ENCODE measurements around the gene OR4F17. TPM values are rescaled to one million over a fixed set of nuclear protein-coding genes. Genes with fewer than 3 reads are reported as not detected.
"Not testable (repeated sequence)": the region's sequence is repeated elsewhere in the genome, so short reads cannot be mapped to it uniquely, and the experiment has no call there.

OR4F17 gene, protein sequence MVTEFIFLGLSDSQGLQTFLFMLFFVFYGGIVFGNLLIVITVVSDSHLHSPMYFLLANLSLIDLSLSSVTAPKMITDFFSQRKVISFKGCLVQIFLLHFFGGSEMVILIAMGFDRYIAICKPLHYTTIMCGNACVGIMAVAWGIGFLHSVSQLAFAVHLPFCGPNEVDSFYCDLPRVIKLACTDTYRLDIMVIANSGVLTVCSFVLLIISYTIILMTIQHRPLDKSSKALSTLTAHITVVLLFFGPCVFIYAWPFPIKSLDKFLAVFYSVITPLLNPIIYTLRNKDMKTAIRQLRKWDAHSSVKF
- under 1 TPM in 1 of 4 donors, not detected in 3; 0.07 TPM for polyA plus RNA-seq
- long read RNA-seq, donor 1: 0 reads
- long read RNA-seq, donor 2: 0 reads
- long read RNA-seq, donor 3: 0 reads
- long read RNA-seq, donor 4: 0 reads
- long read RNA-seq, donor 5: 0 reads
- long read RNA-seq, donor 6: 0 reads
- long read RNA-seq, donor 7: 0 reads
- long read RNA-seq, donor 8: 0 reads
- long read RNA-seq, donor 9: 0 reads
- long read RNA-seq, donor 10: 0 reads

DNA sequence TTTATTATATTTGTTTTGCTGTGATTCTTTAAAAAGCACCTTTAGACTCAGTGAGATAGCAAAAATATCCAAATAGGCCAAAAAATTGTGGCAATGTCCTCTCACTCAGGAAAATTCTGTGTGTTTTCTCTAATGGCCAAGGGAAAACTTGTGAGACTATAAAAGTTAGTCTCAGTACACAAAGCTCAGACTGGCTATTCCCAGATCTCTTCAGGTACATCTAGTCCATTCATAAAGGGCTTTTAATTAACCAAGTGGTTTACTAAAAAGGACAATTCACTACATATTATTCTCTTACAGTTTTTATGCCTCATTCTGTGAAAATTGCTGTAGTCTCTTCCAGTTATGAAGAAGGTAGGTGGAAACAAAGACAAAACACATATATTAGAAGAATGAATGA lies at the start of gene OR4F17:
Gene OR4F17 (plus strand): TSS at position 301 of the 400 bp plus-strand sequence. CDS start 3,575 bp downstream, outside the sequence.
- not testable (repeated sequence) for H3K4me3 ChIP-seq (ENCODE audit: low read depth in 1 of 3, low read length in 3 of 3); H3K27me3 ChIP-seq (ENCODE audit: control insufficient read depth in 3 of 3, insufficient read depth in 3 of 3, low read length in 3 of 3); H3K27ac ChIP-seq (ENCODE audit: low read depth in 1 of 3, low read length in 2 of 3); H3K4me1 ChIP-seq (ENCODE audit: control insufficient read depth in 3 of 3, insufficient read depth in 2 of 3, low read depth in 1 of 3, low read length in 2 of 3); DNase-seq; H3K36me3 ChIP-seq (ENCODE audit: control insufficient read depth in 3 of 3, insufficient read depth in 2 of 3, low read depth in 1 of 3, low read length in 3 of 3); H3K9me3 ChIP-seq (ENCODE audit: control insufficient read depth in 2 of 2, insufficient read depth in 1 of 2, low read depth in 1 of 2, low read length in 1 of 2); FAIRE-seq

DNA sequence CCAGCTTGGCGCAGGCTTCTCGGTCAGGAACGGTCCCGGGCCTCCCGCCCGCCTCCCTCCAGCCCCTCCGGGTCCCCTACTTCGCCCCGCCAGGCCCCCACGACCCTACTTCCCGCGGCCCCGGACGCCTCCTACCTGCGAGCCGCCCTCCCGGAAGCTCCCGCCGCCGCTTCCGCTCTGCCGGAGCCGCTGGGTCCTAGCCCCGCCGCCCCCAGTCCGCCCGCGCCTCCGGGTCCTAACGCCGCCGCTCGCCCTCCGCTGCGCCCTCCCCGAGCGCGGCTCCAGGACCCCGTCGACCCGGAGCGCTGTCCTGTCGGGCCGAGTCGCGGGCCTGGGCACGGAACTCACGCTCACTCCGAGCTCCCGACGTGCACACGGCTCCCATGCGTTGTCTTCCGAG lies 36.1 kb upstream of the OR4F17 start:
- not testable (repeated sequence) for H3K4me1 ChIP-seq (ENCODE audit: control insufficient read depth in 3 of 3, insufficient read depth in 2 of 3, low read depth in 1 of 3, low read length in 2 of 3); H3K36me3 ChIP-seq (ENCODE audit: control insufficient read depth in 3 of 3, insufficient read depth in 2 of 3, low read depth in 1 of 3, low read length in 3 of 3); DNase-seq; H3K27me3 ChIP-seq (ENCODE audit: control insufficient read depth in 3 of 3, insufficient read depth in 3 of 3, low read length in 3 of 3); H3K4me3 ChIP-seq (ENCODE audit: low read depth in 1 of 3, low read length in 3 of 3); H3K27ac ChIP-seq (ENCODE audit: low read depth in 1 of 3, low read length in 2 of 3); H3K9me3 ChIP-seq (ENCODE audit: control insufficient read depth in 2 of 2, insufficient read depth in 1 of 2, low read depth in 1 of 2, low read length in 1 of 2); FAIRE-seq
- whole genome bisulfite sequencing, 3 donors: 1% methylated on average over 17 of the region's 54 CpGs; no CpG with 5 or more reads in 2 of the 3 donors

DNA sequence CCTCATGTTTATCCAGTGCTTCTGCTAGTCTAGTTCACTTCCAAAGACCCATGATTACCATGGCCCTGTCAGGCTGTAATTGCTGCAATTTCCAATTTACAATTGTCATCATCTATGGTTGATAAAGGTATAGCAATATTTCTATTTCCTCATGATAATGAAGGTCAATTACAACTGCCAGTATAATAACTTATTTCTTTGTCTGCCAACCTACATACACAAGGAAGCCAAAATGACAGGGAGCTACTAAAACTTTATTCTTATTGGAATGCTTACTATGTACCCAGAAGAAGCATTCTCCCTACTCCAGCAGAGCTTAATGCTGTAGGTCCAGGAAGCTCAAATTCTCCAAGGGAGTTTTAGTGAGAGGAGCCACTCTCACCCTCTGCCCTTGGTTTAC lies 24.0 kb upstream of the OR4F17 start:
- H3K4me1 ChIP-seq (ENCODE audit: control insufficient read depth in 3 of 3, insufficient read depth in 2 of 3, low read depth in 1 of 3, low read length in 2 of 3); H3K9me3 ChIP-seq (ENCODE audit: control insufficient read depth in 2 of 2, insufficient read depth in 1 of 2, low read depth in 1 of 2, low read length in 1 of 2); FAIRE-seq; H3K27me3 ChIP-seq (ENCODE audit: control insufficient read depth in 3 of 3, insufficient read depth in 3 of 3, low read length in 3 of 3); DNase-seq; H3K27ac ChIP-seq (ENCODE audit: low read depth in 1 of 3, low read length in 2 of 3); H3K36me3 ChIP-seq (ENCODE audit: control insufficient read depth in 3 of 3, insufficient read depth in 2 of 3, low read depth in 1 of 3, low read length in 3 of 3); H3K4me3 ChIP-seq (ENCODE audit: low read depth in 1 of 3, low read length in 3 of 3): not testable (repeated sequence)

DNA sequence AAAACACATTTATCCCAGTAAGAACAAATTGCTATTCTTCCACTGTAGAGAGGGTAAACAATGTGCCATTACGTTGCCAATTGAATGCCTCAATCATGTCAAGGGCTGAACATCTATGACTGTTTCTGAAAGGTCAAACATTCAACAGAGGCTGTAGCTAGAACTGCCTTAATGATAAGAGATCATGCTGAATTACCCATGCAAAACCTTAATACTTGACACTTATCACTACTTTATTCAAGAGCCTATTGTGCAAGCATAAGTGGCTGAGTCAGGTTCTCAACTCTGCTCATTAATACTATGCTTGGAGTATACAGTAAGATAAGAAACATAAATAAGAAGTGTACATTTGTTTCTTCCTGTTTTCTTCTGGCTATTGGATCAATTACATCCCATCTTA lies 23.3 kb upstream of the OR4F17 start:
- not testable (repeated sequence) for FAIRE-seq

DNA sequence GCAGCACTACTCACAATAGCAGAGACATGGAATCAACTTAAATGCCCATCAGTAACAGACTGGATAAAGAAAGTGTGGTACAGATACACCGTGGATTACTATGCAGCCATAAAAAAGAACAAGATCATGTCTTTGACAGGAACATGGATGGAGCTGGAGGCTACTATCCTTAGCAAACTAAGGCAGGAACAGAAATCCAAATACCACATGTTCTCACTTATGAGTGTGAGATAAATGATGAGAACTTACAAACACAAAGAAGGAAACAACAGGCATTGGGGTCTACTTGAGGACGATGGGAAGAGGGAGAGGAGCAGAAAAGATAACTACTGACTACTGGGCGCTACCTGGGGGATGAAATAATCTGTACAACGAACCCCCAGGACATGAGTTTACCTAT lies 16.2 kb upstream of the OR4F17 start:
- H3K9me3 ChIP-seq (ENCODE audit: control insufficient read depth in 2 of 2, insufficient read depth in 1 of 2, low read depth in 1 of 2, low read length in 1 of 2); H3K27ac ChIP-seq (ENCODE audit: low read depth in 1 of 3, low read length in 2 of 3); DNase-seq; H3K36me3 ChIP-seq (ENCODE audit: control insufficient read depth in 3 of 3, insufficient read depth in 2 of 3, low read depth in 1 of 3, low read length in 3 of 3); FAIRE-seq; H3K27me3 ChIP-seq (ENCODE audit: control insufficient read depth in 3 of 3, insufficient read depth in 3 of 3, low read length in 3 of 3); H3K4me1 ChIP-seq (ENCODE audit: control insufficient read depth in 3 of 3, insufficient read depth in 2 of 3, low read depth in 1 of 3, low read length in 2 of 3); H3K4me3 ChIP-seq (ENCODE audit: low read depth in 1 of 3, low read length in 3 of 3): not testable (repeated sequence)
- 68 to 79% (median 75%) methylated on average over 3 to 4 of the region's 4 CpGs for WGBS, 3 donors

More for the DNA sequence above, 23.3 kb upstream of the OR4F17 start:
- not testable (repeated sequence) for H3K27ac ChIP-seq (ENCODE audit: low read depth in 1 of 3, low read length in 2 of 3); DNase-seq; H3K4me1 ChIP-seq (ENCODE audit: control insufficient read depth in 3 of 3, insufficient read depth in 2 of 3, low read depth in 1 of 3, low read length in 2 of 3); H3K27me3 ChIP-seq (ENCODE audit: control insufficient read depth in 3 of 3, insufficient read depth in 3 of 3, low read length in 3 of 3); H3K36me3 ChIP-seq (ENCODE audit: control insufficient read depth in 3 of 3, insufficient read depth in 2 of 3, low read depth in 1 of 3, low read length in 3 of 3); H3K4me3 ChIP-seq (ENCODE audit: low read depth in 1 of 3, low read length in 3 of 3); H3K9me3 ChIP-seq (ENCODE audit: control insufficient read depth in 2 of 2, insufficient read depth in 1 of 2, low read depth in 1 of 2, low read length in 1 of 2)
- no CpG with 5 or more reads among the region's 1 CpG for WGBS, 3 donors

DNA sequence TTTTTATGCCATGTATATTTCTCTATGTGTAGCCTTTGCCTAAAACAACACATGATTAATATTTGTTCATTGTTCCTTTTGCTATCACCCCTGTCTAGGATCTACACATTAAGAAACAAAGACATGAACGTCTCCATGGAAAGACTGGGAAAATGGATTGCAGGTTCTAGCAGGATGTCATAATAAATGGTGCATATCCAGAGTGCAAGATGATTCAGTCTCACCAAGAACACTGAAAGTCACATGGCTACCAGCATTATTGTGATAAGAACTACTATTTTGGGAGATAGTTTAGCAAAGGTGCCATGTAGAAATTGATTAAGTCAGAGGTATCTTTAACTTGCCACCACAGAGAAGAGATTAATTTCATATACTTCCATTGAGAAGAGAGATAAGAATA lies 12.1 kb upstream of the OR4F17 start:
- WGBS, 3 donors: no CpG with 5 or more reads among the region's 1 CpG
- not testable (repeated sequence) for H3K27me3 ChIP-seq (ENCODE audit: control insufficient read depth in 3 of 3, insufficient read depth in 3 of 3, low read length in 3 of 3); H3K9me3 ChIP-seq (ENCODE audit: control insufficient read depth in 2 of 2, insufficient read depth in 1 of 2, low read depth in 1 of 2, low read length in 1 of 2); H3K27ac ChIP-seq (ENCODE audit: low read depth in 1 of 3, low read length in 2 of 3); FAIRE-seq; H3K4me3 ChIP-seq (ENCODE audit: low read depth in 1 of 3, low read length in 3 of 3); DNase-seq; H3K4me1 ChIP-seq (ENCODE audit: control insufficient read depth in 3 of 3, insufficient read depth in 2 of 3, low read depth in 1 of 3, low read length in 2 of 3); H3K36me3 ChIP-seq (ENCODE audit: control insufficient read depth in 3 of 3, insufficient read depth in 2 of 3, low read depth in 1 of 3, low read length in 3 of 3)

DNA sequence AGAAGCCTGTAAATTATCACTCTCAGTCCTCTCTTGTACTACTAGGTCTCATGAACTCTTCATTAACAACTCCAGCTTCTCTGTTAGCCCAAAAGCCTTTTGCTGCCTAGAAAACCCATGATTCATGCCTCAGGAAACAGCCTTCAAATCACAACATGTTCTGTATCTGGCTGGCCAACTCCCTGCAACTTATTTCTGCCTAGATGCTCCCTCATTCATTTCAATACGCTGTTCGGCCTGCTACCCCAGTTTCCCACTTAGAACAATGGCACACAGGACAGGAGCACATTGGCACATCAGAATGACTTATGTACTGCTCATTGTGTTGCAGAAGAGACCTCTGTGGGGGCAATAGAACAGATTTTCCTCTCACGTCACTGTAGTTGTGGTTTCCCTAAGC lies 9.3 kb upstream of the OR4F17 start:
- not testable (repeated sequence) for H3K27me3 ChIP-seq (ENCODE audit: control insufficient read depth in 3 of 3, insufficient read depth in 3 of 3, low read length in 3 of 3); H3K9me3 ChIP-seq (ENCODE audit: control insufficient read depth in 2 of 2, insufficient read depth in 1 of 2, low read depth in 1 of 2, low read length in 1 of 2); H3K4me1 ChIP-seq (ENCODE audit: control insufficient read depth in 3 of 3, insufficient read depth in 2 of 3, low read depth in 1 of 3, low read length in 2 of 3); H3K27ac ChIP-seq (ENCODE audit: low read depth in 1 of 3, low read length in 2 of 3); FAIRE-seq; H3K4me3 ChIP-seq (ENCODE audit: low read depth in 1 of 3, low read length in 3 of 3); DNase-seq; H3K36me3 ChIP-seq (ENCODE audit: control insufficient read depth in 3 of 3, insufficient read depth in 2 of 3, low read depth in 1 of 3, low read length in 3 of 3)
- WGBS, 3 donors: no CpG with 5 or more reads among the region's 3 CpGs

DNA sequence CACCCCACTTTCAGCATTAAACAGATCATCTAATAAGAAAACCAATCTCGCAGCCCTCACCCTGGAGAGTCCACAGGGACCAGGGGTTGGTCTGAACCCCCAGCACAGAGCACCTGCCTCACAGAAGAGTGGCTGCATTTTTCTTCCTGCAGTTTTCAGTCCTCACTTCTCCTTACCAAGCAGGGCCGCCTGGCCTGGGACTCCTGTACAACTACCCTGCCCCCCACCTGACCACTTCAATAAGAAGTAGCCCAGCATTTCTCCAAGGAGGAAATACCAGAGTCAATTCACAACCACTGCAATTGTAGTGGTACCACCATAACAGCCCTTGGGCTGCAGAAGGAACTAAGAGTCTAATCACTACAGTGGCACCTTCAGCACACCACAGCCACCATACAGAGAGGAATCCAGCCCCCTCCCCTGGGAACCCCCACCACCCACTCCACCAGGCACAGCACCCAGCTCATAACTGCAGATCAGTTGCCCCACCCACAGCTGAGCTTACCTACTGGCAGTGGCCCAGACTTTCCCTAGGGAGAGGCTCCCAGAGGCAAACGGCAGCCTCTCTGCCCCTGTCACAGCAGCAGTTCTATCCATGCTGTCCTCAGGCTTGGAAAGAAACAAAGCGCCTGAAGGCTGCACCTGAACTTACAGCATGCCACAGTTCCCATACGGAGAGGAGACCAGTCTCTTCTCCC lies 13.7 kb downstream of the OR4F17 start:
- not testable (repeated sequence) for DNase-seq; H3K27ac ChIP-seq (ENCODE audit: low read depth in 1 of 3, low read length in 2 of 3); H3K4me1 ChIP-seq (ENCODE audit: control insufficient read depth in 3 of 3, insufficient read depth in 2 of 3, low read depth in 1 of 3, low read length in 2 of 3); H3K4me3 ChIP-seq (ENCODE audit: low read depth in 1 of 3, low read length in 3 of 3); FAIRE-seq; H3K36me3 ChIP-seq (ENCODE audit: control insufficient read depth in 3 of 3, insufficient read depth in 2 of 3, low read depth in 1 of 3, low read length in 3 of 3); H3K9me3 ChIP-seq (ENCODE audit: control insufficient read depth in 2 of 2, insufficient read depth in 1 of 2, low read depth in 1 of 2, low read length in 1 of 2); H3K27me3 ChIP-seq (ENCODE audit: control insufficient read depth in 3 of 3, insufficient read depth in 3 of 3, low read length in 3 of 3)
- 53 to 78% (median 57%) methylated on average over 1 of the region's 5 CpGs for WGBS, 3 donors
